ENCODE results near the gene THSD4.
"Not testable (repeated sequence)": the region's sequence is repeated elsewhere in the genome, so short reads cannot be mapped to it uniquely, and the experiment has no call there.

The THSD4 gene

DNA sequence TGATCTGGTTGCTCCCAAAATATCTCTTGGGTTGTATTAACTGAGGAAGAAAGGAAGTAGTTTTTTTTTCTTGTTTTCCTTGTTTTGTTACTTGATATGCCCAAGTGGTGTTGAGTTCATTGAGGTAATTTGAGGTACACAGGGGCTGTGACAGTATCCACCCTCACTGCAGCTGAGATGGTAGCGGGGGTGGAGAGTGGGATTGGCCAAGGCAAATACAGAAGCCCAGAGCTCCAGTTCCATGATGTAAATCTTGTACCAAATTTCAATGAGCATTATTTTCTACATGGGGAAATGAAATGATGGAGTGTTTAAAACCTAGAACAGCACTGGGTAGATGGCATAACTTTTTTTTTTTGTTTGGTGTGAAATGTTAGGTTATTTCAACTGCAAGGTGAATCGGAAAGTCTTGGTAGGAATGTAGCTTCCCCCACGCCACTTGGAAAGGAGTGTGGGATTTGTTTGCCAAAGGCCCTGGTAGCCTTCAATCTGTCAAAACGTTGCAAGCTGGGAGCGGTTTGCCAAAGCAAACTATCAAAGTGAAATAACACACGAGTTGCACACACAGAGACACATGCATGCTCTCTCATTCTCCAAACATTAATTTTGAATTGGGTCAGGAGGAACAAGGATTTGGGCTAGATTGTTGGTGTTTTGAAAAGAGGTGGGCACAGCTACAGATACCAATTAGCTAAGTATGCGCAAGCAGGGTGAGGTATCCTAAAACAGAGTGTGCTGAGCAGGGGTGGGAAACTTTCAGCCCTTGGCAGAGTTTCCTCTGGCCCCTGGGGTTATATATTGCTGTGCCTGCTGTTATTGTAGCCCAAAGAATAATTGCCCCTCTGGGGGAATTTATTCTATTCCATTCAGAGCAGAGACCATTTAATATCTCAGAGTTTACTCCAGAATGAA is 34.6 kb downstream of the THSD4 start:
- no peak for DNase-seq (ENCODE audit: low spot score)

DNA sequence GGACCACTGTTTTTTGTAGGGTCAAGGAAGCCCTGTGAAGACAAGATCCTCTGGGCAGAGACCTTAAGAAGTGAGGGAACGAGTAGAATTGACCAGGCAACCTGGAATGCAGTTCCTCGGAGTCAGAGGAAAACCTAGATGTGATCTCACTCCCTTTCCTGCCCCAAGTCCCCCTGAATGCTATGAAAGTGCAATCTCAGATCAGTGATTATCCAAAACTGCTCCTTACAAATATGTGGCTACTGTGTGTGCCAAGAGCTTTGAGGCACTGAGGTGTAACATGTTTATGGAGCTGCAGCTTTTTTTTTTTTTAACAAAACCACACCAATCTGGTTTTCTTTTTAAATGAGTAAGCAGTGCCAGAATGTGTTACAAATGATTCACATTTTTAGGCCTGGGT is 35.8 kb downstream of the THSD4 start:
- DNase-seq (ENCODE audit: low spot score) = no peak

DNA sequence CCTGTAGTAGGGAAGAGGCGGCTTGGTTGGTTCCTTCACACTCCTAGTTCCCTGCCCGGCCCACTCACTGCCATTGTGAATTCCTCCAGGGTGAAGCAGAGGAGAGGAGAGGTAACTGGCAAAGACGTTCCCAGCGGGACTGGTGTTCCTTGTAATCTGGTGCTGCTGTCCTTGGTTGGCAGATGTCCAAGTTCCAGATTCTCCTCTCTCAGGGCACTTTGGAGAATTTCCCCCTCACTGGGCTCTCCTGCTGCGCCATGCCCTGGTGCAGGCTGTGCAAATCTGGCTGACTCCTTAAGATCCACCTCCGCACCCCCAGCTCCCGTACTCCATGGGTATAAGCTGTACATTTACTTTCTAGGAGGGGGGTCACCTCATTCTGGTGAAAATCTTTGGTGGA is 37.3 kb downstream of the THSD4 start:
- DNase-seq (ENCODE audit: low spot score) = no peak

DNA sequence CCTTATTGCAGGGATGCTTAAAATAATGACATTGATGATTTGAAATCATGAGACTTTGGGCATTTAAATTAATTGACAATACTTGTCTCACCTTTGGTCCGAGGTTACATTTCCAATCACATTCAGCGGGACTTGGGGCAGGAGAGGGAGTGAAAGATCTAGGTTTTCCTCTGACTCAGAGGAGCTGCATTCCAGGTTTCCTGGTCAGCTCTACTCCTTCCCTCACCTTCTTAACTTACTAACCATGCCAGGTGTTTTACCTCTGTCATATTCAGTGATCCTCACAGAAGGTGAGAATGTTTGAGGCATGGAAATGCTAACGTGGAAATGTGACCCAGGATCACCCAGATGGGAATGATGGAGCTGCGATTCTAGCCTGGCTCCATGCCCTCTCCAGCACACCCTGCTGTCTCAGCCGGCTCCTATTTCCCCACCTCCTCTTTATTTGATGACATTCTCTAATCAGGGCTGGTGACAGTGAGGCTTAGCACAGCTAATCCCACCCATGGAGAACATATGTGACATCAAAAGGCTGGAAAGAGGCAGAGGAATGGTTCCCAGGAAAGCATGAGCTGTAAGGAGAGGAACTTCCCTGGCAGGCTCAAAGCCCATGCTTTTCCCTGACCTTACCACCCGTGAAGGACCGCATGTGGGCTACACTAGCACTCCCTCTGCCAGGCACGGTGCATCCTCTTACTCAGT is 38.7 kb downstream of the THSD4 start:
- DNase-seq (ENCODE audit: low spot score) = no peak

DNA sequence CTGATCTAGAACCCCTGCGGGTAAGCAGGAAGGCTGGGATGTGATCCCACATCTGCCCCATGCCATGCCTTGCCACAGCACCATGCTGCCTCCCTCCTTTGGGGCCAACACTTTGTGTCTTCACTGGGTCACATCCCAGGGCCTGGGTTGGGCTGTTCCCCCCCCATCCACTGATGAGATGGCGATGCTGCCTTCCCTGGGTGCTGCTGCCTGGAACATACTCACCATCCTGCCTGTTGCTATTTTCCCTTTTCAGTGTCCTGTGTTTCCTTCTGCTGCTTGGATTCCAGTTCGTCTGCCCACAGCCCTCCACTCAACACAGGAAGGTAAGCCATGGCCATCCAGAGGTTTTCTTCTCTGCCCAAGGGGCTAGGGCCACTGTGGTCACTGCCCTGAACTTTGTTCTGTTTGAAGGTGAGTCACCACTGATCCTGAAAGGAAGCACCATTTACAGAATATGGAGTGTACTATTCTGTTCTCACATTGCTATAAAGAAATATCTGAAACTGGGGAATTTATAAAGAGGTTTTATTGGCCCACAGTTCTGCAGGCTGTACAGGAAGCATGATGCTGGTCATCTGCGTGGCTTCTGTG is 39.4 kb downstream of the THSD4 start:
- DNase-seq (ENCODE audit: low spot score) = no peak

DNA sequence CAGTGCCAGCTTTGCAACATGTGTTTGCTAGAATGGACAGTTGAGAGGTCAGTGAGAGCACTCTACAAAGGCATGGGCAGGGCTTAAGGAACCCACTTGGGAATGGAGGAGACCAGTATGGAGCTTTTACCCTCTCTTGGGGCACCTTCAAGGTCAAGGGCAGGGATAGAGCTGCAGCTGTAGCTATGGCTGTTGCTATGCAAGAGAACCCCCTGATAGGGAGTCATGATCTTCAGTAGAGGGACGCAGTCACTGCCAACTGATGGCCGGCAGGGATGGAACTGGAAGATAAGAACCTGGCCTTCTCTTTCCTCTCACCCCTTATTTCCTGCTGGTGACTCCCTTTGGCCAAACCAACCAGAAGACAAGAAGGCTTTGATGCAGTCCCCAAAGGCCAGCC is 40.3 kb downstream of the THSD4 start:
- no peak for DNase-seq (ENCODE audit: low spot score)

DNA sequence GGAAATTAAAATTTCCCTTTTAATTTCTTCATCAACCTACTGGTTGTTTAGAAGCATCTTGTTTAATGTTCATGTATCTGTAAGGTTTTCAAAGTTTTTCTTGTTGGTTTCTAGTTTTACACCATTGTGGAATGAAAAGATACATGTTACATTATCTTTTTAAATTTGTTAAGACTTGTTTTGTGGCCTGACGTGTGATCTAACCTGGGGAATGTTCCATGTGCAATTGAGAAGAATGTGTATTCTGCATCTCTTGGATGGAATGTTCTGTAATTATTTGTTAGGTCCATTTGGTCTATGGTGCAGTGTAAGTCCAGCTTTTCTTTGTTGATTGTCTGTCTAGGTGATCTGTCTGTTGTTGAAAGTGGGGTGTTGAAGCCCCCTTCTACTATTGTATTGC is 45.7 kb downstream of the THSD4 start:
- no peak for DNase-seq (ENCODE audit: low spot score)

DNA sequence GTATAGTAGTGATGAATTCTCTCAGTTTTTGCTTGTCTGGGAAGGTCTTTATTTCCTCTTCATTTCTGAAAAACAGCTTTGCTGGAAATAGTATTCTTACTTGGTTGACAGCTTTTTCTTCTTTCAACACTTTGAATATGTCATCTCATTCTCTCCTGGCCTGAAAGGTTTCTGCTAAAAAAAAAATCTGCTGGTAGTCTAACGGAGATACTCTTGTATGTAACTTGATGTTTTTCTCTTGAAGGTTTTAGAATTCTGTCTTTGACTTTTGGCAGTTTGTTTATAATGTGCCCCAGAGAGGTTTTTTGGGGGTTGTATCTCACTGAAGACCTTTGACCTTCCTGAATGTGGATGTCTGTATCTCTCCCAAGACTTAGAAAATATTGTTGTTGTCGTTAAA is 47.0 kb downstream of the THSD4 start:
- no peak for DNase-seq (ENCODE audit: low spot score)

DNA sequence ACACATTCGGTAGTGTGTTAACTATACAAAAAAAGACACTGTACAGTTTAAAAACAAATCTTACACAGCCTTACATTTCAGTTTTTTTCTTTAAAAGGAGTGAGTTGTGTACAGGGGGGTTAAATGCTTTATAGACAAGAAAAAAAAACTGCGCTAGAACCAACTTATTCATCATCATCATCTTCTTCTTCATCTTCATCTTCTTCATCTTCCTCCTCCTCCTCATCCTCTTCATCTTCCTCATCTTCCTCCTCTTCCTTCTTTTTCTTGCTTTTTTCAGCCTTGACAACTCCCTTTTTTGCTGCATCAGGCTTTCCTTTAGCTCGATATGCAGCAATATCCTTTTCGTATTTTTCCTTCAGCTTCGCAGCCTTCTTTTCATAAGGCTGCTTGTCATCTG is 49.3 kb downstream of the THSD4 start:
- DNase-seq (ENCODE audit: low spot score) = not testable (repeated sequence)

DNA sequence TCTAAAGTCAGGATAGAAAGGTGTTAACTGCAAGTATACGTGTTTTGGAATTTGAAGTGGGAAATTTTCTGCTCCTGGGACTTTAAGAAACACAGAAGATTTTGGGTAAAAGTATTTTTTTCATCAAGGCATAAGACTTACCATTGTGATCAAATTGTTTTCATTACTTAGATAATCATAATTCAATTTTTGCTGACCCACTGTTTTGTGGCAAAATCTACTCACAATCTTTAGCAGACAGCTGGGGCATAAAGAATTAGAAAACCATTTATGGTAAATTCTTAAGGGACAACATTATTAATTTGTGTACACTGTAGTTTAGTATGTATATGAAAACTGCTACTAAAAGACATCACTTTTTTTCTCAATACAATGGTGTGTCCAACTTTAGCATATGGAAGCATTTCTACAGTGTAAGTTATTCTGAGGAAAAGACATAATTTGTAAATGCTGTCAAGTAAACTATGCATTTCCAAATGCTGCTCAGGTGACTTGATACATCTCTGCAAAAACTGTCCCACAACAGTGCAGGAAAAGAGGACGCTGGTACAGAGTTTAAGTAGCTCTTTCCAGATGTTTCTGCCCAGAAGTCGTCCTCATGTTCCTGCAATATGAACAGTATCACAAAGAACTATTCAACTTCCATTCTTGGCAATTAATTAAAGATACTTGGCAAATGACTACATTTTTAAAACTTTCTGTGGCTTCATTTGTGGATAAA is 52.3 kb downstream of the THSD4 start:
- DNase-seq (ENCODE audit: low spot score) = no peak

DNA sequence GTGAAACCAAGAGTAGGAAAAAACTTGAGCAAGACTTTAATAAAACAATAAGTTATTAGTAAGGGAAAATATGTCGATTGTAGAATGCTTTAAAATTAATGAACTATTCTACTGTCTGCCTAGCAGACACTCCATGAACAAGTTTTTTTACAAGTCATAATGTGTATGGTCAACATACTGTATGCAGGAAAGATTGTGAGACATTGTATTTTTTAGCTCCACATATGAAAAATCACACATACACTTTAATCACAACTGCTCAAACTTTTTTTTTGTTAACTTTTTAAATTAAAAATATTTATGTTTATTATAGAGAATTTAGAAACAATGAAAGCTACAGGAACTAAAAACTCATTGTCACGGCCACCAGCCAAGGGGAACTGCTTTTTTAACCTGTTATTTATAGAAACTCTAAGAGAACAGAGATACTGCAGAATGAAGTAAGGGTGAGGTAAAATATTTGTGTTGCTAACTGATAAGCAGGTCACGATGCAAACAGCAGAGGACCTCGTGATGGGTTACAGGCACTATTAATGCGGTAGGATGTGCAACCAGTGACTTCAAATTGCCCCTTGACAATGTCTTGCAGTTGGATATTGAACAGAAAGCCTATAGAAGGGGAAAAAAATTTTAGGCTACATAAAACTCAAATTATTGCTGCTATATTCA is 53.0 kb downstream of the THSD4 start:
- DNase-seq (ENCODE audit: low spot score) = no peak

DNA sequence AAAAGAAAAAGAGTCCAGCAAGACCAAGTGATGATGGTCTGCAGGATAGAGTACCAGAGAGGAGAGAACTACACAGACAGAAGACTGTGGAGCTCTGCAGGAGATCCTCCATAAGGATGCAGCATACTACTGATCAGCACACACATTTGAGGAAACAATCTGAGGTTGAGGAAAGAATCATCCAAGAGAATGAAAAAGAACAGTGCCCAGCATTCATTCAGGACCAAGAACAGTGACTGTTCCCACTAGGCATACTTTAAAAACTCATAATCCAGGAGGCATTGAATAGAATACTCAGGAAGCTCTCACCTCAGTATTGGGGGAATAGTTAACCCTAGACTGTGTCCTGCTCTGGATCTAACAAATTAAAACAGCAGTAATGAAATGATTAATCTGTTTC is 54.9 kb downstream of the THSD4 start:
- DNase-seq (ENCODE audit: low spot score) = no peak

DNA sequence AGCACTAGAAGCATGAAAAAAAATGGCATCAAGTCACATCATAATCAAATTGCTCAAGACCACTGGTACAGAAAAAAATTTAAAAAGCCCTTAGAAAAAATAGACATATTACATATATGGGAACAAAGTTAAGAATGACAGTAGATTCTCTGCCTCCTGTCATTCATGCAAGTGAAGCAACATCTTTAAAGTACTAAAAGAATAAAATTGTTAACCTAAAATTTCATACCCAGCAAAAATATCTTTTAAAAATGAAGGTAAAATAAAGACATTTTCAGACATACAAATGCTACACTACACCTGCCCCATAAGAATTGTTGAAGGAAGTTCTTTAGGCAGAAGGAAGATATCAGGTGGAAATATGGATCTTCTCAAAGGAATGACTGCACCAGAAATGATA is 55.9 kb downstream of the THSD4 start:
- DNase-seq (ENCODE audit: low spot score) = no peak

DNA sequence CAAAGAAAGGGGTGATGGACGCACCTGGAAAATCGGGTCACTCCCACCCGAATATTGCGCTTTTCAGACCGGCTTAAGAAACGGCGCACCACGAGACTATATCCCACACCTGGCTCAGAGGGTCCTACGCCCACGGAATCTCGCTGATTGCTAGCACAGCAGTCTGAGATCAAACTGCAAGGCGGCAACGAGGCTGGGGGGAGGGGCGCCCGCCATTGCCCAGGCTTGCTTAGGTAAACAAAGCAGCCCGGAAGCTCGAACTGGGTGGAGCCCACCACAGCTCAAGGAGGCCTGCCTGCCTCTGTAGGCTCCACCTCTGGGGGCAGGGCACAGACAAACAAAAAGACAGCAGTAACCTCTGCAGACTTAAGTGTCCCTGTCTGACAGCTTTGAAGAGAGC is 59.1 kb downstream of the THSD4 start:
- DNase-seq (ENCODE audit: low spot score) = not testable (repeated sequence)

DNA sequence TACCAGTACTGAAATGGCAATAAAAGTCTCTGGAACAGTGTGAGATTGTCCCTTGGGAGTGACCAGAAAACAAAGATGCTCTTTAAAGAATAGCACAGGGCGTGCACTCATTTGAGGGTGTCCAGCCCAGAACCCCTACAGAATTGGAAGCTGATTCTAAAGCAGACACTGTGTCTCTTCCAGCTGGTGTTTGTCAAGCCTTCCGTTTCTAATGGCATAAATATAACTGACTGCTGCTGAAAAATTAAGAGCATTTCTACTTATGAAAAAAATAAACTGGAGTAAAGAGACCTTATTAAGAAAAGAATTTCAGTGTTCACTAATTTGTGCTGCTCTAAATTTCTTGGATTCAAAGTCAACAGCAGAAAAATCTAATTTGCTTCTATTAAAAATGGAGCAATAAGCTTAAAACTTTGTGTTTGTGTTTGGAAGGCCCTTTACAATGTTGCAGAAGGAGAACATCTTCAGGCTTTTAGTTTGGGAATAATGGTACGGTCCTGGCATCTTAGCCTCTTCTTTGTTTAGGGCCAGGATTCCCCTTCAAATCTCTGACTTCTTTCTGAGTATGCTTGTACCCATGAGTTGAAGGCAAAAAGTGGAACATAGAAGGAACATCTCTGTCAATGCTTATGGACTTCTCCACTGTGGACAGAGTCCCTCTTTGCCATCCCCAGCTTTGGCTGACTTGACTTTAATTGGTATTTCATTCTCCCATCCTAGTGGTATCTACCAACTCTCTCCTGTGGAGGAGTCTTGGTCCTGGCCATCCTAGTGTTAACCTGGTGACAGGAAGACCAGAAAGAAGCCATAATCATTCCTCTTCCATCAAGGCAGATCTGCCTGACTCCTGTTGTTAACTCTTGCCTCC is 65.9 kb downstream of the THSD4 start:
- DNase-seq (ENCODE audit: low spot score) = no peak

DNA sequence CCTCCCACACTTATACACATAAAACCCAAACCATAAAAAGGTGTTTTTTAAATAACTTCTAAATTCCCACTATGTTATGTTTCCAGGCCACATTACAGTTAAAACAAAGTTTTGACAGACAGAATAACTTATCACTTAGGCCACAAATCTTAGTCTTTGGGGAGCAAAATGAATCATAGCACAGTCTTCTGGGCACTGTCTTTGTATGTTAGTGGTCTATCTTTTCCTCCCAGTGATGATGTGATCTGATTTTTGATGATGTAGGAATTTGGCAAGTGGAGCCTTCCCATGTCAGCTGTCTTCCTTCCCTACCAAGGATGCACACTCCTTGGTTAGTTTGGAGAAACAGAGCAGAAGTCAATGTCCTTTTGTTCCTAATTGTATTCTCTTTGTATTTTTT is 67.3 kb downstream of the THSD4 start:
- DNase-seq (ENCODE audit: low spot score) = no peak

DNA sequence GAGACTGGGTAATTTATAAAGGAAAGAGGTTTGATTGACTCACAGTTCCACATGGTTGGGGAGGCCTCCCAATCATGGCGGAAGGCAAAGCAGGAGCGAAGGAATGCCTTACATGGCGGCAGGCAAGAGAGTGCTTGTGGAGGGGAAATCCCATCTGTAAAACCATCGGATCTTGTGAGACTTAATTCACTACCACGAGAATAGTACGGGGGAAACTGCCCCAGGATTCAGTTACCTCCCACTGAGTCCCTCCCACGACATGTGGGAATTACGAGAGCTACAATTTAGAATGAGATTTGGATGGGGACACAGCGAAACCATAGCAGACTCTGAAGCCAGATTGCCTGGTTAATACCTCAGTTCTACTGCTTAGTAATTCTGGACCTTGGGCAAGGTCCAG is 67.8 kb downstream of the THSD4 start:
- DNase-seq (ENCODE audit: low spot score) = no peak

DNA sequence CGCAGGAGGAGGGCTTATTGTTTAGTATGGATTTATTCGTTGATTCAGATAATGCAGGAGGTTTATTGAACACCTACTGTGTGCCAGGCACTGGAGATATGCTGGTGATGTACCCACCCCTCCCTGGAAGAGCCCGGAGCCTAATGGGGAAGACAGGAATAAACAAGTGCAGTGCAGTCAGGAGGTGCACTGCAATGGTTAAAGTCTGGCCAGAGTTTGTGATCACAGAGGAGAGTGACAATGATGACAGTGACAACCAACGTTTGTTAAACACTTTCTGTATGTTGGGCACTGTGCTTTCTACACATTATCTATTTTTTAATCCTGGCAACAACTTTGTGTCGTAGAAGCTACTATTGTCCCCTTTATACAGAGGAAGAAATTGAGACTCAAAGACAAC is 70.4 kb downstream of the THSD4 start:
- DNase-seq (ENCODE audit: low spot score) = no peak

DNA sequence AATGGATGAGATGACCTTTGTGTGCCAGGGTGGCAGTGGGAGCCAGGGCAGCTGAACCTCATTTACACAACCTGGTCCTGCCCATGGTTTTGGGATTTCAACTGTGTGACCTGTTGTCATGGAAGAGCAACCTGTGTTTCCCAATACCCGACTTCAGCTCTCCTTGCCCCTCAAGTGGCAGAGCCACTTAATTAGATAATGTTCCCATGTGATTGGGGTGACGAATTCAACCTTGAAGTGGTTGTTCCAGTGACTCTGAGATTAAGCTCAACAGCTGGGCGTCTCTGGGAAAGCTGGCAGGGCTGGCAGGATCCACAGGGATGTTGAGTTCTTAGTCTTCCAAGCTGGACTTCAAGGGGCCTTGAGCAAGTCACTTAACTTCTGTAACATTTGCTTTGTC is 71.0 kb downstream of the THSD4 start:
- DNase-seq (ENCODE audit: low spot score) = no peak

DNA sequence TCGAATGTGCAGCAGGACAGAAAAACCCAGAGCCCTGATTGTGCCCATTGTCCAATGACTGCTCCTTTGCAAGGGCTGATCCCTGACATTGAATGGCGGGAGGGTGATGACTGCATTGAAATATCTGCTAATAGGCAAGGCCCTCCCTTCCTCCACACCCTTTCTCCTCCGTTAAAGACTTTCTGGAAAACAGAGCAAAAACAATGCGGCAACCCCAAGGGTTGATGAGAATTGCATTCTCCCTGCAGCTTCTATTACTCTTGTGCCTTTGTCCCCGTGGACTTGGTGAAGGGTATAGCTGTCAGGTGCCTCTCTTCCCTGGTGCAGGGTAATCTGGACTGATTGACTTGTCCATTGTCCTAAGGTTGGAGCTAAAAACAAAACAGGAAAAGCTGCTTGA is 71.8 kb downstream of the THSD4 start:
- DNase-seq (ENCODE audit: low spot score) = no peak

DNA sequence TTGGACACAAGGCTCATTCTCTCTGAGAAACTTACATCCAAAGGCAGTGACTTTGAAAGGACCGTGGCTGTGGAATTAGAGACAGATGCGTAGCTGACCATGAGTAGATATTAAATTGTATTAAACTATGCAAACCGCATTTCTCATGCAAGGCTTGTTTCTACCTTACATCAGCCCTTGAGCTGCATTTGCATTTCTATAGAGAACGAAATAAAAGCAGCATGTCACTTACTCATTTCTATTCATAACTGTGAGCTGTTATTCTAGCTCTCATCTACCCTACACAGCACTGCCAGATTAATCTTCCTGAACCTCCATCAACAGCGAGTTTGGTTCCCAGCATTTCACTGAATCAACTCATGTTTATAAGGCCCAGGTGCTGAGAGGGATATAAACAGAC is 72.3 kb downstream of the THSD4 start:
- DNase-seq (ENCODE audit: low spot score) = no peak

All from LoVo (cell line).